Uterus (tissue), 4 donors: Measurements from ENCODE around the gene HYDIN. TPM values are rescaled to one million over a fixed set of nuclear protein-coding genes. Genes with fewer than 3 reads are reported as not detected.
A peak's percentile ranks its signal among the peaks of the same experiment; 100 is the strongest.

Experiments used
- DNase-seq, 2 donors: peaks; one replicate each; pipeline ENCODE4 v3.0.0-alpha.2; 2019 to 2020
- H3K27ac ChIP-seq, 2 donors: fragments of 200-600 bp; sonication (generic); 1 replicate in 1 of 2; 2 replicates in 1 of 2; pipeline ENCODE4 v1.5.1; 2016 to 2018
- H3K27me3 ChIP-seq, 2 donors: fragments of 200-600 bp; sonication (generic); one replicate each; pipeline ENCODE4 v1.5.1; 2018 to 2019; ENCODE audit warnings: control low read depth in 1 of 2
- H3K36me3 ChIP-seq, 2 donors: fragments of 200-600 bp; sonication (generic); one replicate each; pipeline ENCODE4 v1.5.1; 2019; ENCODE audit warnings: control low read depth in 1 of 2
- H3K4me1 ChIP-seq, 2 donors: fragments of 200-600 bp; sonication (generic); one replicate each; pipeline ENCODE4 v1.5.1; 2018 to 2019; ENCODE audit warnings: control low read depth in 1 of 2
- H3K4me3 ChIP-seq, 2 donors: fragments of 200-600 bp; sonication (generic); 1 replicate in 1 of 2; 2 replicates in 1 of 2; pipeline ENCODE4 v1.5.1; 2018 to 2019; ENCODE audit warnings: mild to moderate bottlenecking in 1 of 2
- H3K9me3 ChIP-seq, 2 donors: fragments of 200-600 bp; sonication (generic); one replicate each; pipeline ENCODE4 v1.5.1; 2019; ENCODE audit warnings: control low read depth in 1 of 2
- CTCF ChIP-seq, 4 experiments: fragments of 200-600 bp in 2 of 4; fragments of 450-650 bp in 2 of 4; sonication (generic) in 2 of 4; IDR thresholded peaks; one replicate each; pipeline ENCODE4 v1.5.1; 2016 to 2019; ENCODE audit warnings: antibody characterized with exemption in 4 of 4, mild to moderate bottlenecking in 2 of 4, moderate library complexity in 1 of 4
- POLR2A ChIP-seq, 2 donors: fragments of 450-650 bp; IDR thresholded peaks; one replicate each; pipeline ENCODE4 v1.6.1; 2016; ENCODE audit warnings: antibody characterized with exemption in 2 of 2, mild to moderate bottlenecking in 1 of 2, moderate library complexity in 1 of 2
- intact Hi-C: fragments of 100-400 bp; cut with DNase I; formaldehyde crosslinking; loops from one replicate; pipeline ENCODE4 v1.15.1; 2023; ENCODE audit warnings: low total_unique reads
- small RNA-seq: library from RNA; depleted of rRNA; stranded (forward); fragments of <200 nt; gene quantifications from one replicate; pipeline ENCODE3, GENCODE V24; 2016
- total RNA-seq, 4 donors: library from RNA; depleted of rRNA in 3 of 4; stranded (reverse); fragments of >200 nt in 3 of 4; gene quantifications; one replicate each; pipeline versions ENCODE4 v1.1.0 to v1.2.4, GENCODE V29; 2014 to 2023
- donor health status: DM: yes; HTN: yes; CAD: no.

HYDIN gene
- total RNA-seq, 4 donors from 2014 or later, result under 0.01 to 23.6 (median 8.8) TPM

GRCh38 chr16:70764632-70765031, 465.9 kb downstream of the HYDIN start:
- no peak for DNase-seq
- H3K4me1 ChIP-seq, result no peaks in the 10 kb centered on the region
- H3K4me3 ChIP-seq, result no peak overlapping the region
- no peaks in the 10 kb centered on the region for H3K36me3 ChIP-seq
- no peak overlapping the region for H3K27ac ChIP-seq
- H3K27me3 ChIP-seq, result no peaks in the 10 kb centered on the region
- intact Hi-C loops, result no loop called here
- H3K9me3 ChIP-seq, result no peaks in the 10 kb centered on the region
- TF ChIP-seq POLR2A (IDR thresholded peaks at IDR 0.05) (no peak), CTCF (IDR thresholded peaks at IDR 0.05) (no peak)

GRCh38 chr16:70760221-70760620, 470.3 kb downstream of the HYDIN start:
- H3K9me3 ChIP-seq, result no peaks in the 10 kb centered on the region
- TF ChIP-seq POLR2A (IDR thresholded peaks at IDR 0.05), result no peak
- no peak for TF ChIP-seq CTCF (IDR thresholded peaks at IDR 0.05)
- no peak overlapping the region for H3K4me3 ChIP-seq
- H3K27me3 ChIP-seq, result no peaks in the 10 kb centered on the region
- H3K36me3 ChIP-seq, result no peaks in the 10 kb centered on the region
- intact Hi-C loops, result no loop called here
- H3K27ac ChIP-seq, result peak overlapping the region; percentile 12 to 53
- no peak for DNase-seq
- no peaks in the 10 kb centered on the region for H3K4me1 ChIP-seq

- Histone ChIP-seq H3K4me3 (no peak overlapping the region), H3K27ac (no peak overlapping the region), H3K4me1 (no peaks in the 10 kb centered on the region), H3K27me3 (no peaks in the 10 kb centered on the region), H3K9me3 (no peaks in the 10 kb centered on the region), H3K36me3 (no peaks in the 10 kb centered on the region)
- intact Hi-C loops, result no loop called here
- DNase-seq, result no peak
- TF ChIP-seq POLR2A (IDR thresholded peaks at IDR 0.05) (no peak), CTCF (IDR thresholded peaks at IDR 0.05) (no peak)
Measured at GRCh38 chr16:70759666-70760065, 470.9 kb downstream of the HYDIN start.

GRCh38 chr16:70758786-70759185, 471.7 kb downstream of the HYDIN start:
- intact Hi-C loops, result no loop called here
- no peak for DNase-seq
- no peak overlapping the region for H3K27ac ChIP-seq

More at GRCh38 chr16:70758786-70759185, 471.7 kb downstream of the HYDIN start:
- no peaks in the 10 kb centered on the region for H3K36me3 ChIP-seq
- H3K27me3 ChIP-seq, result no peaks in the 10 kb centered on the region
- no peaks in the 10 kb centered on the region for H3K4me1 ChIP-seq
- H3K4me3 ChIP-seq, result no peak overlapping the region
- no peaks in the 10 kb centered on the region for H3K9me3 ChIP-seq
- TF ChIP-seq CTCF (IDR thresholded peaks at IDR 0.05) (no peak), POLR2A (IDR thresholded peaks at IDR 0.05) (no peak)

Small RNA genes within 50 kb of the gene (small RNA-seq; reads per million reads assigned to genes)
- gene RNU6ATAC25P, result not detected

Other genes starting within 250 kb of the HYDIN start
- 10 to 100 TPM; 12.0 to 79.6 (median 14.0) TPM for gene CMTR2, start 58.7 kb upstream of the HYDIN start, total RNA-seq
- gene CALB2, start 128.0 kb upstream of the HYDIN start, total RNA-seq, result 1 to 10 TPM in 1 of 4 donors, not detected in 3; 2.5 TPM
- not detected for gene TLE7, start 211.3 kb upstream of the HYDIN start, total RNA-seq
- gene ZNF23, start 231.5 kb upstream of the HYDIN start, total RNA-seq, result 10 to 100 TPM in 2 of 4 donors, 1 to 10 TPM in 2; 2.4 to 12.8 (median 7.5) TPM